Activated gamma-delta T cell treated with anti-CD3 and anti-CD28 coated beads, Interleukin-2, amount 50 U/mL, for 16 hours (primary cell): ENCODE results near the gene AADAT.
A peak's percentile ranks its signal among the peaks of the same experiment; 100 is the strongest.
"Not testable (repeated sequence)": the region's sequence is repeated elsewhere in the genome, so short reads cannot be mapped to it uniquely, and the experiment has no call there.

Source experiments
- DNase-seq: peaks from one replicate; pipeline ENCODE4 v3.0.0-alpha.2; 2020; ENCODE audit warnings: low read depth

AADAT gene

DNA sequence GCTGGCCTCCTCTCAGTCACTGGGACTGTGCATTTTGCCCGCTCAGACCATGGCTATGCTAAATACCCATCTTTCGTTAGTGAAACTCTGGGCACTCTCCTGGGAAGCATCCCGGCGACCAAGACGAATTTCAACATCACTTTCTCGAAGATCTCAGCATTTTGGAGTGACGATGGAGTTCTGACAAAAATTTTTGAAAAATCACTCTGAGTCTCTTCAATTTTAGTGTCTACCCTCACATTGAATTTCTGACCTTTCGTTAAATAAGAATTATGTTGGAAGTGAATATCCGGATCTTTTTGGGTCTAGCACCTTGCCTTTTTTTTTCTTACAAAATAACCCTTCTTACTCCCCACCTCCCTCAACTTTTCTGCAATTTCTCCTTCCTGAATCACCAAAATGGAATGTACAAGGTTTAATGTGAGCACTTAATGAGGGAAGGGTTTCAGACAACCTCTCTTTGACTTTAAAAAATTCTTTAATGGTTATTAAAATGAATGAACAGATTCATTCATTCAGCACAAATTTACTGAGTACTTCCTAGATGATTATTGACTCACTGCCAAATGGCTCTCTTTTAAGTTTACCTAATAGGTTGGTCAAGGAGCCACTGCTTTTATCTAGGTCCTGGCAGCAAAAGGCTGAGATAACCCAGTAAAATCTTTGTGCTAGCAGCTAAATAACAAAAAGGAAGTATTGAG lies 746 bp upstream of the AADAT start:
- no peak for DNase-seq

DNA sequence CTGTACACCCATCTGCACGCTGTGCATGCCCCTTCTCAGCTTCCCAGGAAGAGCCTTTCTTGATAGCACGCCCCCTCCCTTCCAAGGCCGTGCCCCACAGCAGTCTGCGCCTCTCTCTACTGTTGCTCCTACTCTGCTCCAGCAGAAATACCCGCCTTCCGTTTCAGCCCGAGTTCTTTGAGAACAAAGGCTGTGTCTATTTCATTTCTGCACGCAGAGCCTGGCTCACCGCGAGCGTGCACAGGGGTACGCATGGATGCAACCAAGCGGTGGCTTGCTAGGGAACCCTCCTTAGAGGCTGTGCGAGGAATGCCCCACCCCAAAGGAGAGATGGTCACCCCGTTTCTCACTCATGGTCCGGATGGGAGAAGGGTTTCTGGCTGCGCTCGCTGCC lies 485 bp downstream of the AADAT start:
- no peak for DNase-seq

DNA sequence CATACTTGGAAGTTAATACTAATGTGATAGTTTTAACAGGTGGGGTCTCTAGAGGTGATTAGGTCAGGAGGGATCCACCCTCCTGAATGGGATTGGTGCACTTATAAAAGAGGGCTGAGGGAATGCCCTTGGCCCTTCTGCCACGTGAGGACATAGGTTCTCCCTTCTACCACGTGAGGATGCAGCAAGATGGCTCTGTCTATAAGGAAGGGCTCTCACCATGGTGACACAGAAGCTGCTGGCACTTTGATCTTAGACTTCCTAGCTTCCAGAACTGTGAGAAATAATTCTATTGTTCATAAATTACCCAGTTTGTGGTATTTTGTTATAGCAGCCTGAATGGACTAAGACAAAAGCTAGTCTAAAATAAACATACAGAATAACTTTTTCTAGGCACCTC lies 1.0 kb downstream of the AADAT start:
- no peak for DNase-seq

DNA sequence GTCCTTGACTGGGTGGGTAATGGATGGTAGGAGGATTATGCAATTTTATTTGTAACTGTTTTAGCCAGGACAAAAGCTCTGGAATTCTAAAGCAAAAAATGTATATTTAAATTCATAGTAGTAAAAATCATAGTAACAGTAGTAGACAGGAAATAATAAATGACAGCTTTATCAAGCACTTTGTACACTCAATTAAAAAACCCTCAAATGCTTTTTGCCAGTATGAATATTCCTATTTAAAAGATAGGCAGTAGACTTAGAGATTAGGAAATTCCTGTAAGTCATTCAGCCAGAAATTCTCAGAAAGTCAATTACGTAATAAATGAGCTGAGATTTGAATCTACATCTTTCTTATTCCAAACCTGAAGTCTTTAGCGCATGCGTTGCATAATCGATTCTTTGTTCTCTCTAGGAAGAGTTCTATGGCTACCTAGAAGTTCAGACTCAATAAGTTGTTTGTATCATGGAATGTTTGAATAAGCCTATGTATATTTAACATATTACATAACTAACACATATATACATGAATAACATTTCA lies 2.5 kb downstream of the AADAT start:
- no peak for DNase-seq

DNA sequence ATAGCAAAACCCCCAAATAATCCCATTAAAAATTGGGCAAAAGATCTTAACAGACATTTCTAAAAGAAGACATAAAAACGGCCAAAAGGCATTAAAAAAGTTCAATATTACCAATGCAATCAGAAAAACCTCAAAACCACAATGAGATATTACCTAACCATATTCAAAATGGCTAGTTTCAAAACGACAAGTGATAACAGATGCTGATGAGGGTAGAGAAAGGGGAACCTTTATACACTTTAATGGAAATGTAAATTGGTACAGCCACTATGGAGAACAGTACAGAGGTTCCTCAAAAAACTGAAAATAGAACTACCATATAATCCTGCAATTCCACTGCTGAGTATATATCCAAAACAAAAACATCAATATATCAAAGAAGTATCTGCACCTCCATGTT lies 6.2 kb downstream of the AADAT start:
- no peak for DNase-seq

DNA sequence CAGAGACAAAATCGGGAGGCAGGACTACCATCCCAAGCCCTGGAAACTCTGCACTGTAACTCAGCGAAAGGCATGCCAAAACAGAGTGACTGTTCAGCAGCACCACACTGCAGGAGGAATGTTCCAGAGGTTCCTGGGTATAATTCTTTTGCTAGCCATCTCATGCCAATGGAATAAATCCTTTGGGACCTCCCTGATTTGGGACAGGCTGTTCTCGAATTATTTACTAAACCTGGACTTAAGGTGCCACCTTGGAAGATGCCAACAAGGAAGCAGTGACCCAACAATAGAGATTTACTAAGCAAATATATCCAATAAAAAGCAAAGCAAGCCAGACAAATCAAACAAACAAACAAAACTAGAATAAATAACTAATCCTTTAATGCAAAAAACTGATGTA lies 9.3 kb downstream of the AADAT start:
- DNase-seq, result no peak

DNA sequence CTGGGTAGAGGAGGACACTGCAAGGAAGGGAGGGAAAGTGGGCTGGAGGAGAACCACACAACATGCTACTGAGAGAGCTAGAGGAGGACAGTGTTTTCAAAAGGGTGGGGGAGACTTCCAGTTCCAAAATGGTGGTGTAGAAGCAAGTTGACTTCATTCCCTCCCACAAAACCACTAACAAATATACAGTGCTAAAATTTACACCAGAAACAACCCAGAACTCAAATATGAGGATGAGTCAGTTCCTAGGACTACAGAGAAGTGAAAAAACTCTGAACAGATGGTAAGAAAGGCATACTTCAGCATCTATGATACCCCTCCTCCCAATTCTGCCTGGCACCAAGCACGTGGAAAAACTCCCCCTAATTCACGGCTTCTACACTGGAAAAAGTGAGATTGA lies 9.8 kb downstream of the AADAT start:
- no peak for DNase-seq

DNA sequence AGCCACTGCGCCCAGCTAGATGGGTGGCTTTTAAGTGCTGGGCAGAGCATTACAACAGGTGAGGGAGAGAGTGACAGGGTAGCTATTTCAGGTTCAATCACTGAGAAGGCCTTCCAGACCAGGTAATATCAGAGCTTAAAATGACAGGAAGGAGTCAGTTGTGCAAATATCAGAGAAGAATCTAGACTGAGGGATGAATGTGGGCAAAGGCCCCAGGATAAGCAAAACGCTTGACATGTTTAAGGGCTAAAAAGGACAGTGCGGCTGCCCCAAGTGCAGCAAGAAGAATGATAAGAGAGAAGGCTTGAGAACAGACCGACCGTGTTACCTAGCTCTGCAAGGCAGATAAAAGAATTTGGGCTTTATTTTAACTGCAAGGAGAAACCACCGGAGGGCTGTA lies 18.6 kb downstream of the AADAT start:
- DNase-seq, result no peak

DNA sequence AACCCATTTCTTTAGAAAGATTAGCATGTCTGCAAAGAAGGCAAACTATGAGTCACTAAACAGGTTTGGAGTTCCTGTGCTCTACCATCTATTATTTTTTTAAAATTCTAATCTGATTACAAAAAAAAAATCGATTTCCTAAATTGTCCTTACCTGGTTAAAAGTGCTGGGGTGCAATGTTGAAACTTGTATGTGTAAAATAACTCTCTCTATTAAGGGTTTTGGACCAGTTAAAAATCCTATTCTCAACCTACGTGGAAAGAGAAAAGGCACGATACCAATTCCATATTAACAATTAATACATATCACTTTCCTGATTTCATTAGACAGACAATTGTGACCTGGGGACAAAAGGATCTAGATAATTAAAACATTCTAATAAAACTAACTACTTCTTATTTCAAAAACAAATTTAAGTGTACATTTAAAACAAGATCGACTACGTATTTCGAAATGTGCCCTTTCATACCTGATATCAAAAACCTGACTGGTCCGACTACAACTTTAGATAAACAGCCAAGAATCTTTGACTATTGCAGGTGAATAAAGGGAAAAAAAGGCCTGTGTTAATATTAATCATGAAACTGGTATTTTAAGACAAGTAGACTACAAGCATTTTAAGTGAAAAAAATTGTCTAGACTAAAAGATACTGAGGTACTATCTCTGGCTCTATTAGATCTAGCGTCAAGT lies 21.2 kb downstream of the AADAT start:
- no peak for DNase-seq

DNA sequence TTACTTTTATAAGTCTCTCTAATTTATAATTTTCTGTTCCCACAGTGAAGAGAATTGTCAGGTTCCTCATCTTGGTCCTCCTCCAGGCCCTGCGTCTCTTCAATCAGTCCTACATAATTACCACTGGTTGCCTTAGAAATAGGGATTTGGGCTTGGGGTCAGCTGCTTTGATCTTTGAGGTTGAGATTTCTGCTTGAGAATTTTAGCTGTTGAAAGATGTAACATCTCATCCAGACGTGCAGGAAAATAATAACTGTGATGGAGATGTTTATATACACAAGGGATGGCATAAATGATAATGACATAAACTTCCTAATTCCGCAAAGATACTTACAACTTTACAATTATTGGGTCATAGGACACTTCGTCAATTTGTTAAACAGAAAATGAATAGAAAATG lies 30.3 kb downstream of the AADAT start:
- no peak for DNase-seq

DNA sequence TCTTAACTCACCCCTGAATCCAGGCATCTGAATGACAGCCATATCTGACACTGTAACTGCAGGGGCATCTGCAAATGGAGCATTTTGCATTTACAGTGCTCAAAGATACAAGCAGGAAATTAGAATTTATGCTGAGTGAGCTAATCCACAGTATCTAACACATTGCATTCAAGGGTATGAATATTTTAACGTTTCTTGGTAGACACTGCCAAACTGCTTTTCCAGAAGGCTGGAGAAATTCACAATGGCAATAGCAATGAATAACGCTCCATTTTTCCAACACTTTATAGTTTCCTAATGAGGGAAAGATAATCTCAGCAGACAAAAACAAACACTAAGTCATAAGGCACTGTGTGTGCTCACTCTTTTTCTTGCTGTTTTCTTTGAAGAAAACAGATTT lies 30.9 kb downstream of the AADAT start:
- DNase-seq, result no peak

DNA sequence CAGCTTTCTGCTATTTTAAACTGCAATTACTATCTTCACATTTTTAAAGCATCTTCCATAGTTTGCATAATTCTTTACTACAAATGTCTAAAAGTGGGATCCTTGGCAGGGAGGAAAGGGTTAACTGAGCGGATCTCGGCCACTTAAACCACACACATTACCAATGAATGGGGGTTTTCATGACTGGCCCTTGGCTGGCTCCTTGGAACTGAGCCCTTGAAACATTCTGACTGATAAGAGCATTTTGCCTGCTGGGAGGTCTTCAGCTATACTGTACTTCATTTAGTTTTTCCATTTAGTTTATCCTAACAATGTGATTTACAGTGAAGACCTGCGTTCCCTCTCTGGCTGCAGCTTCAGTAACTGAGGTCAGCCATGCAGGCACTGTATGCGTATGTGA lies 31.9 kb downstream of the AADAT start:
- no peak for DNase-seq

DNA sequence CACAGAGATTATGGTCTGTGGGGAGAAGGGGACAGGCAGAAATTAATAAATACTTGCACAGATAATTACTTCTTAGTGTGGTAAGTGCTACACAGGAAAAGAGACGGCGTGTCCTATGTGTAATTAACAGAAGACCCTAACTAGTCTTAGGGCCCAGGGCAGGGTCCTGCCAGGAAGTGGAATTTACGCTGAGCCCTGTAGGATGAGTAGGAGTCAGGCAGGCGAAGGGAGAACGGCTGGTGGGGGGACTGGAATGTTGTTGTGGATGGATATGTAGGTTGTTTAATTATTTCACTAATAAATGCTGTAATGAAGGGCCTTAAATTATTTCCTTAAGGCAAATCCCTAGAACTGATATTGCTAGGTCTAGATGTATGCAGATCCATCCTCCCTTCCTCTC lies 36.8 kb downstream of the AADAT start:
- DNase-seq, result no peak

DNA sequence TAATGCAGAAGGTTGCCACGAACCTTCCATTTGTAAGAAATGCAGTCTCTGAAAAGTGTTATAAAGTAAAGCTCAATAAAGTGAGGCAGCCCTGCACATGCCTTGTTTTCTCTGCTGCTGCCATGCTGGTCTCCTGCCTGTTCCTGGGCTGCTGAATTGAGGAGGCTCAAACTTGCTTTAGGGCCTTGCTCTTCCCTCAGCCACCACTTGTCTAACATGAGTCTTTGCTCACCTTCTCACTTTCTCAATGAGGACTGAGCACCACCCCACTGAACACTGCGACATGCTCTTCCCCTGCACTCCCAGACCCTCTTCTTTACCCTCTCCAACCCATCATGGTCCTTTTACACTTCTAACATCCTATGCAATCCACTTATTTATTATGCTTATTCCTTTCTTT lies 38.4 kb downstream of the AADAT start:
- DNase-seq, result no peak

DNA sequence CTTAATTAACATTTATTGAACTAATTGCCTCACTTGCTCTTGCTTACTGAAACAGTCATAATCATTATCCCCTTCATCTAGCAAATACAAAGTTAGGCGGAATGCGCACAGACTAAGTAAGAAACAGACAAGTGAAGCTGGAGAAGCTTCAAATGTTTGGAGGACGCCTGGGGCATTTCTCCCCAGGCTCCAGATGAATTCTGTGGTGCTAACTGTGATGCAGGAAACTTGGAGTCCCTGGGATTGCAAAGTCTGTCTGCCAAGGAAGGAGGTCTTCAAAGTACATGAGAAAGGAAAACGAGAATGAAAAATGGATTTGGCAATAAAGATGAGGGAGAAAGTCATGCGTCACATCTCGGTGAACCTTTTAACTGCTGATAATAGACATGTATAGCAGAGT lies 40.0 kb downstream of the AADAT start:
- DNase-seq, result no peak

DNA sequence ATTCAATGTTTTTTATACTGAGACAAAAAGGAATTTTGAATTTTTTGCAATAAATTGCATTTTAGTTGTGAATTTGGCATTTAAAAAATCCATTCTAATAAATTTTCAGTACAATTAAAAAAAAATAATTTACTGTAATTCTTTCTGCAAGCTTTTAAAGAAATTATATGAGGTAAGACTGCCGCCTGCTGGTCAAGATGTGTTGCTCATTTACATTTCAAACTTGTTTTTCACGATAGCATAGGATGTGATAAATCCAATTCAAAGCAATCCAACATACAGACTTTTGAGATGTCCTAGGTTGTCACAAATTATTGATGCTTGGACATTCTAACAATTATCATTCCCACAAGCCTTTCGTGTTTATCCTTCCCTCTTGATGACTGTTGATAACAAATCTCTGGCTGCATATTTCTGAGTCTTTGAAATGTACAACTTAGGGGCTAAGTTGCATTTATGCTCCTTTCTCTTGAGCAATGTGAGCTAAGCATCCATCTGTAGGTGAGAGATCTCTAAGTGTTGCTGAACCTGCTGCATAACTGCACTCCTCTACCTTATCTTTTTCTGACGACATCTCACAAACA lies 41.9 kb downstream of the AADAT start:
- DNase-seq, result peak; percentile 34

DNA sequence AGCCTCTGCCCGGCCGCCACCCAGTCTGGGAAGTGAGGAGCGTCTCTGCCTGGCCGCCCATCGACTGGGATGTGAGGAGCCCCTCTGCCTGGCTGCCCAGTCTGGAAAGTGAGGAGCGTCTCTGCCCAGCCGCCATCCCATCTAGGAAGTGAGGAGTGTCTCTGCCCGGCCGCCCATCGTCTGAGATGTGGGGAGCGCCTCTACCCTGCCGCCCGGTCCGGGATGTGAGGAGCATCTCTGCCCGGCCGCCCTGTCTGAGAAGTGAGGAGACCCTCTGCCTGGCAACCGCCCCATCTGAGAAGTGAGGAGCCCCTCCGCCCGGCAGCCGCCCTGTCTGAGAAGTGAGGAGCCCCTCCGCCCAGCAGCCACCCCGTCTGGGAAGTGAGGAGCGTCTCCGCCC lies 43.6 kb downstream of the AADAT start:
- DNase-seq, result not testable (repeated sequence)

DNA sequence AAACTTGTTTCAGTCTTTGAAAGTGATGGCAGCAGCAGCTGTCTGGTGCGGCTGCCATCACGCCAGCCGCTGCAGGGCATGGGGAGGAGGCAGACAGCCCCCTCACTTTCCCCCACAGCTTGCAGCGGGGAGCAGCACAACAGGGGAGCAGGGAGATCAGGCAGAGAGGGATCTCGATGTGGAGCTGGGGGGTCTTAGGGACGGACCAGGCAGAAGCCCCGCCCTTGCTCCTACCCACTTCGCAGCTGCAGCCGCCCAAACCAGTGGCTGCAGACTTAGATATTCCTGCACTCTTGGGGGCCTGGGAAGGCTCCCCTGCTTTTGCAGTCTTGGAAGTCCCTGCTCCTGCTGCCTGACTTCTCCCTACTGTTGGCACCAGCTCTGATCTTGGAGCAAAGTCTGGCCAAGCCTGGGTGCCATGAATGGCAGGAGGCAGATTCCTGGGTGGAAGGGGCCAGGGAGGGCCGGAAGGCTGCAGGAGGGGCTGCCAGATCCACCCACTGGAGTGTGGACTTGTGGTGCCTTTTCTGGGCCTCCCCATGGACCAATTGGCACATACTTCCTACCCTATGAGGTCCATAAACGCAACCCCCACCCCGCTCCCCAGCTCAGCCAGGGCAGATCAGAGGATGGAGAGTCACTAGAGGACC lies 49.6 kb downstream of the AADAT start:
- DNase-seq, result no peak

DNA sequence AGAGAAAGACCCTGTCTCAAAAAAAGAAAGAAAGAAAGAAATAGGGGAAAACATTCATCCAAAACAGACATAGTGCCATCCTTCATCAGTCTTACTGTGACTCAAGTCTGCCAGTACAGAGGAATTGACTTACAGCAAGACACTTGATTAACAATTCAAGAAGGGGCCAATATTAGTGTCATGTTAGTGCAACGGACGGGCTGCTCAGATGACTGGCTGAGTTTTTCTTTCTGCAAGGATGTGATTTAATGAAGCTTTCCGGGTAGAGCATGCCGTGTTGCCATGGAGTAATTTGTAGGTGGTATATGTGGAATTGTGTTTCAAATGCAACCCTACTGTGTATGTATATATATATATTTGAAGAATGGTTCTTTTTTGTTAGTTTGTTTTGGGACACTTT lies 51.0 kb downstream of the AADAT start:
- DNase-seq, result no peak

DNA sequence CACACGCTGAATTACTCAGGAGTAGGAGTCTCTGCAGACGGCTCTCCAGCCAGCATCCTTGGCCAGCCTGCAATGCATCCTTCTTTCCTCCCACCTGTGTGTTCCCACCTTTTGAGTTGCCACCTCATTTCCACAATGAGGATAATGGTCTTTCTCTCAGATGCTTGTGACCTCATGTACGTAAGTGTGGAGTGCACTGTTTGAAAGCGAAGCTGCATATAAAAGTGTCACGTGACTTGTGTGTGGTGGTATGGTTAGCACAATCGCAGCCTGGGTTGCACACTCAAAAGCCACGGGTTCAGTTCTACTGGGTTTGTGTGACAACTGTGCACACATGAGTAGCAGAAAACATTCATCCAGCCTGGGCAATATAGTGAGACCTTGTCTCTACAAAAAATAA lies 51.5 kb downstream of the AADAT start:
- no peak for DNase-seq

DNA sequence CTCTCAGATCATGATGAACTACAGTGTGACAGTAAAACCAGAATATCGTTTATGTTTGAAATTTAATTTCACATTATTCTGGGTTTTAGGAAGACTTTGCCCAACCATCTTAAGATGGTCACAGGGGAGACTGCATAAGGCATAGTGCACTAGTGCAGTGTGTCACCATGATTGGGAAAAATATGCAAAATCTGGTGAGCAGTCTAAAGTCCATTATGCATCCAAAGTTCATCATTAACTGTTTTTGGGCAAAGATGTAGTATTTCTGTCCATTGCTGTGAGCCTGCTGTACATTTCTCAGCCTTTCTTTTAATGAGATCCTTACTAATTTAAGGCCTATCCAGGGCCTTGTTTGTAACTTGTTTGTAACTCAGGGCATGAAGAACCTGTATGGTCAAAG lies 52.3 kb downstream of the AADAT start:
- no peak for DNase-seq

DNA sequence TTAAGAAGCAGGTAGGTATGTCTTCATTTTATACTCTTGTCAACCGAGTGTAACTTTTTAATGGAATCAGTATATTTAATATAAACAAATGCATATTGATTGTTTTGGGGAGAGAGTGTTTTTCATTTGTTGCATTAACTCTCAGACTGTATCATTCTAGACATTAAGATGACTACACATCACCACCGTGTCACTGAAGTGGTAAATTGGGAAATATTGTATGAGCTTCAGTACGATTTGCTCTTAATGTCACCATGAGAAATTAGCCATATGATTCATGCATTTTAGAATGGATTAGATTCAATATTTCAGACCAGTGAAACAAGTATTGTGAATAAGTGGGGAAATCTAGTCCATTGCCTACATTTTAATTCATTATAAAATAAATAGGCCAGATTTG lies 53.9 kb downstream of the AADAT start:
- no peak for DNase-seq

DNA sequence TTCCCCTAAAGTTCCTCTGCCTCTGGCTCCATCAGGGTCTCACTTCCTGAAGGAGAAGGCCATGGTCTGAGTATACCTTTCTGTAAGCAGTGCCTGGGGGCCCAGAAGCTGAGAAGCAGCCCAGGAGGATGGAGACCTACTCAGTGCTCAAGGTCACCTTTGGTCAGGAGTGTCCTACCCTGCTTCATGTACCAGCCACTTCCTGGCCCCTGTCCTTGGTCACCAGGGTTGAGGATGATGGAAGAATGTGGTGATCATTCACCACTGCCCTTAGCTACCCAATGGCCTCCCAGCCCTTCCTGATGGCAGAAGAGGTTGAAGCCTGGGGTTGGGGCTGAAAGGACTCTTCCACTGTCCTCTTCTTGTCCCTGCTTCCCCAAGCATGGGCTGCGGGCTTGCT lies 54.5 kb downstream of the AADAT start:
- DNase-seq, result no peak
